ENCODE results near the gene PDE4D.

The PDE4D gene

GRCh38 chr5:59893429-59894227 is at the start of gene PDE4D:
Gene PDE4D (minus strand): TSS chr5:59893726.
- no peak for DNase-seq (ENCODE audit: low read depth)

GRCh38 chr5:59937633-59938032 is 44.1 kb upstream of the PDE4D start:
- no peak for DNase-seq (ENCODE audit: low read depth)

GRCh38 chr5:59923465-59923864 is 29.9 kb upstream of the PDE4D start:
- DNase-seq (ENCODE audit: low read depth): no peak

GRCh38 chr5:59922220-59922619 is 28.7 kb upstream of the PDE4D start:
- DNase-seq (ENCODE audit: low read depth): no peak

- no peak for DNase-seq (ENCODE audit: low read depth)
Measured at GRCh38 chr5:59921816-59922215, 28.3 kb upstream of the PDE4D start.

- no peak for DNase-seq (ENCODE audit: low read depth)
Measured at GRCh38 chr5:59919484-59919883, 26.0 kb upstream of the PDE4D start.

- DNase-seq (ENCODE audit: low read depth): no peak
Measured at GRCh38 chr5:59917121-59917520, 23.6 kb upstream of the PDE4D start.

GRCh38 chr5:59905188-59905587 is 11.7 kb upstream of the PDE4D start:
- DNase-seq (ENCODE audit: low read depth): no peak

GRCh38 chr5:59897075-59897474 is 3.5 kb upstream of the PDE4D start:
- DNase-seq (ENCODE audit: low read depth): no peak

- no peak for DNase-seq (ENCODE audit: low read depth)
Measured at GRCh38 chr5:59891962-59892643, 1.4 kb downstream of the PDE4D start.

GRCh38 chr5:59887274-59887673 is 6.3 kb downstream of the PDE4D start:
- no peak for DNase-seq (ENCODE audit: low read depth)

GRCh38 chr5:59874675-59875074 is 18.9 kb downstream of the PDE4D start:
- no peak for DNase-seq (ENCODE audit: low read depth)

- DNase-seq (ENCODE audit: low read depth): no peak
Measured at GRCh38 chr5:59873113-59873512, 20.4 kb downstream of the PDE4D start.

GRCh38 chr5:59866661-59867060 is 26.9 kb downstream of the PDE4D start:
- no peak for DNase-seq (ENCODE audit: low read depth)

- DNase-seq (ENCODE audit: low read depth): no peak
Measured at GRCh38 chr5:59864718-59865117, 28.8 kb downstream of the PDE4D start.

- no peak for DNase-seq (ENCODE audit: low read depth)
Measured at GRCh38 chr5:59863777-59864176, 29.7 kb downstream of the PDE4D start.

- DNase-seq (ENCODE audit: low read depth): no peak
Measured at GRCh38 chr5:59856358-59856757, 37.2 kb downstream of the PDE4D start.

GRCh38 chr5:59850766-59851165 is 42.8 kb downstream of the PDE4D start:
- no peak for DNase-seq (ENCODE audit: low read depth)

- no peak for DNase-seq (ENCODE audit: low read depth)
Measured at GRCh38 chr5:59847586-59847985, 45.9 kb downstream of the PDE4D start.

- DNase-seq (ENCODE audit: low read depth): no peak
Measured at GRCh38 chr5:59845730-59846129, 47.8 kb downstream of the PDE4D start.

GRCh38 chr5:59843511-59844213 is 49.9 kb downstream of the PDE4D start:
- DNase-seq (ENCODE audit: low read depth): no peak

GRCh38 chr5:59842999-59843398 is 50.5 kb downstream of the PDE4D start:
- DNase-seq (ENCODE audit: low read depth): no peak

GRCh38 chr5:59840200-59840601 is 53.3 kb downstream of the PDE4D start:
- DNase-seq (ENCODE audit: low read depth): no peak
